Esophagus muscularis mucosa (tissue), 3 donors: ENCODE measurements around the gene MON2.

Experiments
- CTCF ChIP-seq, 3 experiments: fragments of 200-600 bp in 2 of 3; fragments of 450-650 bp in 1 of 3; sonication (generic) in 2 of 3; IDR thresholded peaks; one replicate each; pipeline ENCODE4 v1.5.1; 2017 to 2019; ENCODE audit warnings: antibody characterized with exemption in 3 of 3, mild to moderate bottlenecking in 2 of 3, moderate library complexity in 1 of 3
- EP300 ChIP-seq: sonication (generic); formaldehyde crosslinking; IDR thresholded peaks from one replicate; pipeline ENCODE4 v1.6.1; 2017; ENCODE audit warnings: antibody characterized with exemption

- no peak for TF ChIP-seq CTCF (IDR thresholded peaks at IDR 0.05)
- no peak for TF ChIP-seq EP300
These were observed 2.3 kb downstream of the MON2 start for GRCh38 chr12:62468935-62469334.
